Natural killer cell (primary cell): ENCODE results near the gene ACER3. TPM values are rescaled to one million over a fixed set of nuclear protein-coding genes. Genes with fewer than 3 reads are reported as not detected.

ENCODE experiments used
- ATAC-seq, 3 donors: fragments of 150-1000 bp in 2 of 3; fragments of 200-7000 bp in 1 of 3; cut with Tn5 transposase; 1 replicate in 1 of 3; 2 replicates in 2 of 3; pipeline ENCODE4 v1.10.0; 2021; ENCODE audit warnings: mild to moderate bottlenecking in 2 of 3, moderate library complexity in 2 of 3
- DNase-seq, 2 donors: peaks; one replicate each; pipeline versions ENCODE4 v3.0.0 to v3.0.0-alpha.2; 2013 to 2021; ENCODE audit warnings: mixed read lengths in 1 of 2
- H3K27ac ChIP-seq: one replicate; pipeline ENCODE4 v1.5.1; 2013; ENCODE audit warnings: mild to moderate bottlenecking, low read length
- H3K27me3 ChIP-seq: one replicate; pipeline ENCODE4 v1.6.1; 2013; ENCODE audit warnings: low read length; ENCODE audit not compliant: control insufficient read depth, insufficient read depth
- H3K36me3 ChIP-seq: one replicate; pipeline ENCODE4 v1.6.1; 2013; ENCODE audit warnings: low read length; ENCODE audit not compliant: control insufficient read depth, insufficient read depth
- H3K4me1 ChIP-seq: one replicate; pipeline ENCODE4 v1.6.1; 2013; ENCODE audit warnings: low read length; ENCODE audit not compliant: control insufficient read depth, insufficient read depth
- H3K4me3 ChIP-seq: one replicate; pipeline ENCODE4 v1.5.1; 2013; ENCODE audit warnings: low read length
- H3K9me3 ChIP-seq: one replicate; pipeline ENCODE4 v1.6.1; 2013; ENCODE audit warnings: low read length; ENCODE audit not compliant: control insufficient read depth, insufficient read depth
- H3K27ac Mint-ChIP-seq, 2 donors: one replicate each; pipeline ENCODE4 v1.8.0; 2022; ENCODE audit warnings: mild to moderate bottlenecking in 2 of 2, mixed read lengths in 2 of 2, moderate library complexity in 1 of 2
- H3K27me3 Mint-ChIP-seq, 2 donors: one replicate each; pipeline ENCODE4 v1.8.0; 2022; ENCODE audit warnings: low read depth in 2 of 2, mixed read lengths in 2 of 2
- H3K36me3 Mint-ChIP-seq: one replicate; pipeline ENCODE4 v1.8.0; 2022; ENCODE audit warnings: mixed read lengths
- H3K4me1 Mint-ChIP-seq, 2 donors: one replicate each; pipeline ENCODE4 v1.8.0; 2022; ENCODE audit warnings: mixed read lengths in 2 of 2
- H3K4me3 Mint-ChIP-seq: one replicate; pipeline ENCODE4 v1.8.0; 2022; ENCODE audit warnings: mild to moderate bottlenecking, moderate library complexity, mixed read lengths
- H3K9me3 Mint-ChIP-seq, 2 donors: one replicate each; pipeline ENCODE4 v1.8.0; 2022; ENCODE audit warnings: mixed read lengths in 2 of 2
- WGBS: methylation state at CpG from one replicate; pipeline ENCODE4 v1.1.7; 2013; ENCODE audit warnings: missing lambda C conversion rate; ENCODE audit not compliant: insufficient coverage; 5-methylcytosine and 5-hydroxymethylcytosine counted together
- intact Hi-C: fragments of 100-400 bp; cut with micrococcal nuclease; formaldehyde crosslinking; loops from one replicate; pipeline ENCODE4 v1.14.2; 2022
- total RNA-seq, 4 donors: library from RNA; stranded (reverse); fragments of 120-200 nt in 1 of 4; gene quantifications; one replicate each; pipeline versions ENCODE4 v1.2.3 to v1.2.4, GENCODE V29; 2013 to 2022
- TF ChIP-seq, protein P1 (sequence below): fragments of 200-600 bp; IDR thresholded peaks from one replicate; pipeline ENCODE4 v1.8.0; 2022; ENCODE audit warnings: antibody characterized with exemption

The ACER3 gene
- total RNA-seq, 3 donors from 2014 or later (not counting 1 experiment from before 2014, with no cell fraction given) = 12.1 to 14.8 (median 13.6) TPM

DNA sequence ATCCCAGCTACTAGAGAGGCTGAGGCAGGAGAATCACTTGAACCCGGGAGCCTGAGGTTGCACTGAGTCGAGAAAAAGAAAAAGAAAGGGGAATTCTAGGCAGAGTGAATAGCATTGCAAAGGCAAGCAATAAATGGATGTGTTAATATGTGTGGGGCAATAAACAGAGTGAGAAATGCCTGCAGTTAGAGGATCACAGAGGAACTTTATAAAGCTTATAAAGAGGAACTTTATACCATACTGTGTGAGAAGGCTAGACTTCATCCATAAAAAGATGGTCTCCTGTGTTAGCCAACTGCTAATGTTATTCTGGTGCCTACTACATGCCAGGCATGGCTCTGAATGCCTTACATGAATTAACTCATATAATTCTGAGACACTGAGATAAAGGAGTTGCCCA is 174.3 kb downstream of the ACER3 start:
- no peak overlapping the region for H3K4me3 Mint-ChIP-seq
- intact Hi-C loops = no loop called here
- DNase-seq (no peak), ATAC-seq (no peak)
- no peaks in the 10 kb centered on the region for H3K36me3 Mint-ChIP-seq
- H3K27ac Mint-ChIP-seq = no peak overlapping the region
- peaks cover 36 to 62% of the 10 kb centered on the region in 2 donors for H3K27me3 Mint-ChIP-seq
- Histone ChIP-seq H3K36me3 (no peaks in the 10 kb centered on the region), H3K9me3 (no peaks in the 10 kb centered on the region), H3K27ac (no peak overlapping the region), H3K4me1 (peaks cover 10% of the 10 kb centered on the region), H3K4me3 (no peak overlapping the region), H3K27me3 (peaks cover 2% of the 10 kb centered on the region)
- no peaks in the 10 kb centered on the region for H3K9me3 Mint-ChIP-seq
- peaks cover 0 to 14% of the 10 kb centered on the region in 2 donors for H3K4me1 Mint-ChIP-seq
- WGBS = 92% methylated on average over 2 of the region's 2 CpGs
- TF ChIP-seq, protein P1, sequence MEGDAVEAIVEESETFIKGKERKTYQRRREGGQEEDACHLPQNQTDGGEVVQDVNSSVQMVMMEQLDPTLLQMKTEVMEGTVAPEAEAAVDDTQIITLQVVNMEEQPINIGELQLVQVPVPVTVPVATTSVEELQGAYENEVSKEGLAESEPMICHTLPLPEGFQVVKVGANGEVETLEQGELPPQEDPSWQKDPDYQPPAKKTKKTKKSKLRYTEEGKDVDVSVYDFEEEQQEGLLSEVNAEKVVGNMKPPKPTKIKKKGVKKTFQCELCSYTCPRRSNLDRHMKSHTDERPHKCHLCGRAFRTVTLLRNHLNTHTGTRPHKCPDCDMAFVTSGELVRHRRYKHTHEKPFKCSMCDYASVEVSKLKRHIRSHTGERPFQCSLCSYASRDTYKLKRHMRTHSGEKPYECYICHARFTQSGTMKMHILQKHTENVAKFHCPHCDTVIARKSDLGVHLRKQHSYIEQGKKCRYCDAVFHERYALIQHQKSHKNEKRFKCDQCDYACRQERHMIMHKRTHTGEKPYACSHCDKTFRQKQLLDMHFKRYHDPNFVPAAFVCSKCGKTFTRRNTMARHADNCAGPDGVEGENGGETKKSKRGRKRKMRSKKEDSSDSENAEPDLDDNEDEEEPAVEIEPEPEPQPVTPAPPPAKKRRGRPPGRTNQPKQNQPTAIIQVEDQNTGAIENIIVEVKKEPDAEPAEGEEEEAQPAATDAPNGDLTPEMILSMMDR = no peak

DNA sequence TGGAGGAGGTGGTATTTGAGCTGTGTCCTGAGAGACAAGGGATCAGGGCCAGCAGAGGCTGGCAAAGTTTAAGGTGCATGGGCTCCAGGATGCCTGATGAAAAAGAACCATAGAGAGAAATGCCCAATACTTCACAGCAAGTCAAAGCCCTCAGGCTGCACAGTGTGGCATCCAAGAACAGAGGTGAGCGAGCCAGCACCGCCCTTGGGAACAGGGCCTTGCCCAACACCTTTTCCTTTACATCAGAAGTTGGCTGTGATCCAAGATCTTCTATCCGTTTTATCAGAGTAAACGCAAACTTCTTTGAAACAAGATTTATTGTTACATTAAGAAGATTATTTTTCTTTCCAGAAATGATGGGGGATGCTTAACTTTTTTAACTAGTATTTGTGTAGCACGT is 174.9 kb downstream of the ACER3 start:
- H3K27ac Mint-ChIP-seq = no peak overlapping the region

DNA sequence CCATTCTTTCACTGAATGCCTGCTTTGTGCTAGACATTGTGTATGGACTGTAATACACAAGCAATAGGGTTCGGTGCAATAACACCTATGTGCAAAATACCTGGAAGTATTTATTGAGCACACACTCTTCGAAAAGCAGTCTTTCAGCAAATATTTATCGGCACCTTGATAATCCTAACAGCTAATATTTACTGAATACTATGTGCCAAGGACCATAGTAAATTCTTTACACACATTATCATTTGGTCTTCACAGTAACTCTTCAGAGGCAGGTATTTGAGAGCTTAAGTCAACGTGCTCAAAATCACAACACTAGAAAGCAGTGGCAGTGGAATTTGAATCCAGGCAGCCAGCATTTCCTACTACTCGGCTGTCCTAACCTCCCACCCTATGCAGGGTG is 175.7 kb downstream of the ACER3 start:
- ATAC-seq (no peak), DNase-seq (no peak)
- Histone ChIP-seq H3K27ac (no peak overlapping the region), H3K36me3 (no peaks in the 10 kb centered on the region), H3K9me3 (no peaks in the 10 kb centered on the region), H3K4me1 (peaks cover 11% of the 10 kb centered on the region), H3K4me3 (no peak overlapping the region), H3K27me3 (peaks cover 9% of the 10 kb centered on the region)
- 94% methylated on average over 5 of the region's 5 CpGs for whole genome bisulfite sequencing
- no peak overlapping the region for H3K4me3 Mint-ChIP-seq
- intact Hi-C loops = no loop called here
- H3K9me3 Mint-ChIP-seq = no peaks in the 10 kb centered on the region
- no peaks in the 10 kb centered on the region for H3K36me3 Mint-ChIP-seq
- H3K27ac Mint-ChIP-seq = no peak overlapping the region
- peaks cover 36 to 60% of the 10 kb centered on the region in 2 donors for H3K27me3 Mint-ChIP-seq
- peaks cover 0 to 14% of the 10 kb centered on the region in 2 donors for H3K4me1 Mint-ChIP-seq
- TF ChIP-seq, protein P1 = no peak

More for the DNA sequence above, 174.9 kb downstream of the ACER3 start:
- no peaks in the 10 kb centered on the region for H3K9me3 ChIP-seq
- WGBS = 74% methylated on average over 2 of the region's 5 CpGs
- no peaks in the 10 kb centered on the region for H3K9me3 Mint-ChIP-seq
- H3K4me1 Mint-ChIP-seq = peaks cover 0 to 14% of the 10 kb centered on the region in 2 donors
- TF ChIP-seq, protein P1 = no peak
- H3K4me1 ChIP-seq = peaks cover 11% of the 10 kb centered on the region
- DNase-seq (no peak), ATAC-seq (no peak)
- H3K27me3 ChIP-seq = peaks cover 4% of the 10 kb centered on the region
- H3K4me3 Mint-ChIP-seq = no peak overlapping the region
- no peaks in the 10 kb centered on the region for H3K36me3 ChIP-seq
- intact Hi-C loops = no loop called here
- H3K36me3 Mint-ChIP-seq = no peaks in the 10 kb centered on the region
- no peak overlapping the region for H3K4me3 ChIP-seq
- H3K27me3 Mint-ChIP-seq = peaks cover 36 to 61% of the 10 kb centered on the region in 2 donors
- H3K27ac ChIP-seq = no peak overlapping the region

DNA sequence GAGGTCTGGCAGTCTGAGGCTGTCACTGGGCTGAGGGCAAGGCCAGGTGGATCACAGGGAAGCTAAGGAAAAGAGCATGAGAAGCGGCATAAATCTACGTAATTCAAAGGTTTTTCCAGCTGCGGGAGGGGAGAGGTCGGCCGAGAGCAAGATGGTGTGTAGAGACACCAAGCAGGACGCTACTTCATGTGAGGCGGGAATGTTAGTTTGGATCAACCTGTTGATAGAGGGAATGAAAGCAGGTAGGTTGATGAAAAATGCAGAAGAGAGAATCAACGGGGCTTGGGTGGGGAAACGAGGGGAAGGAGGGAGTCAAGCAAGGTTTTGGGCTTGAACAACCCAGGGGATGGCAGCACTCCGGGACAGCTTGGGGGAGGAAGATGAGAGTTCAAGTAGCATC is 176.3 kb downstream of the ACER3 start:
- intact Hi-C loops = no loop called here
- no peaks in the 10 kb centered on the region for H3K9me3 ChIP-seq
- no peak for DNase-seq
- peaks cover 35 to 57% of the 10 kb centered on the region in 2 donors for H3K27me3 Mint-ChIP-seq
- peaks cover 11% of the 10 kb centered on the region for H3K4me1 ChIP-seq
- H3K4me1 Mint-ChIP-seq = peaks cover 0 to 14% of the 10 kb centered on the region in 2 donors
- H3K36me3 Mint-ChIP-seq = no peaks in the 10 kb centered on the region
- no peak overlapping the region for H3K27ac Mint-ChIP-seq
- TF ChIP-seq, protein P1 = no peak
- H3K4me3 Mint-ChIP-seq = no peak overlapping the region
- WGBS = 89% methylated on average over 10 of the region's 10 CpGs
- H3K9me3 Mint-ChIP-seq = no peaks in the 10 kb centered on the region
- no peak overlapping the region for H3K27ac ChIP-seq
- no peaks in the 10 kb centered on the region for H3K36me3 ChIP-seq
- H3K4me3 ChIP-seq = no peak overlapping the region
- no peak for ATAC-seq
- peaks cover 9% of the 10 kb centered on the region for H3K27me3 ChIP-seq
